ENCODE data around the gene VAPB.

GRCh38 chr20:58381627-58382026, 7.4 kb upstream of the VAPB start:
- no peak for TF ChIP-seq CTCF (IDR thresholded peaks at IDR 0.05)
- no peak for TF ChIP-seq POLR2A (IDR thresholded peaks at IDR 0.05)

Measured in Peyer's patch (tissue), 4 donors.